ENCODE measurements around the gene KCTD11. TPM values are rescaled to one million over a fixed set of nuclear protein-coding genes. Genes with fewer than 3 reads are reported as not detected.

KCTD11 gene
- total RNA-seq, 2 donors from 2014 or later: 13.3 to 20.2 TPM

DNA sequence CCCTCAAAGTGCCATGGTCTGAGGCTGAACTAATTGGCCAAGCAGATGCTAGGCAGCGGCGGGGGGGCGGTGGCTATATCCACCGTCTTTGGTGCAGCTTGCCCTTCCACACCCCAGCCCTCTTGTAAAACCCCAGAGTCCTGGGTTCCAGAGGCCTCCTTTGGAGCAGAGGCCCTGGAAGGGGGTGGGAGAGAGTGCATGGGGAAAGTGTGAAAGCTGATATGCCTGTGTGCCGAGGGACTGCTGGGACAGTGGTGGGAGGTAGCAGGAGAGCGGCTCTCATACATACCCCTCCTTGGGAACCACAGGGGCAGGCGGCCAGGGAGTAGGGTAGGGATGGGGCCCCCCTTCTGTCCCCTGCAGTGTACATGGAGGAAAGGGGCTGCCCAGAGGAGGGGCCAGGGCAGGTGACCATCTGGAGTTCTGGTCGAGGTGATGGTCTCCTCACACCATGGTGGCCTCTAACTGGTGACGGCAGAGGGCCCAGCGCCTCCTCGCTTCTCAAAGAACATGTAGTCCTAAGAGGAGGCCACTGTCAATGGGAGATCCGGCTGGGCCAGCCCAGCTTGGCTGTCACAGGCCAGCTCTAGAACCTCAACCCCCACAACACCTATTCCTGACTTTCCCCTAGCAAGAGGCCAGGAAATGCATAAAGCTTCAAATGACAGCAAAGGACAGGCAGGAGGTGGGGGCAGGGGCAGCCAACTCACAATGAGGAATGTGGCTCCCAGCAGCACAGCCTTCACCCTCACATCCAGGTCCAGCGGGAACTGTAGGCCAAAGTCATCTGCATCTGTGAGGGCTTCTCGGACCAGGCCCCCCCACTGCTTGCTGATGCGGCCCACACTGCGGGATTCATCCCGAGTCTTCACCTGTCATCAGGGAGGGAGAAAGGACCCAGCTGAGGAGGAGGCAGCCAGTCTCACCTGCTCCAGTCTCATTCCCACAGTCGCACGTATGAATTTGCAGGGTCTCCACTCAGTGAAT is 38.3 kb downstream of the KCTD11 start:
- H3K36me3 ChIP-seq: peaks cover 16% of the 10 kb centered on the region
- TF ChIP-seq, protein P1, sequence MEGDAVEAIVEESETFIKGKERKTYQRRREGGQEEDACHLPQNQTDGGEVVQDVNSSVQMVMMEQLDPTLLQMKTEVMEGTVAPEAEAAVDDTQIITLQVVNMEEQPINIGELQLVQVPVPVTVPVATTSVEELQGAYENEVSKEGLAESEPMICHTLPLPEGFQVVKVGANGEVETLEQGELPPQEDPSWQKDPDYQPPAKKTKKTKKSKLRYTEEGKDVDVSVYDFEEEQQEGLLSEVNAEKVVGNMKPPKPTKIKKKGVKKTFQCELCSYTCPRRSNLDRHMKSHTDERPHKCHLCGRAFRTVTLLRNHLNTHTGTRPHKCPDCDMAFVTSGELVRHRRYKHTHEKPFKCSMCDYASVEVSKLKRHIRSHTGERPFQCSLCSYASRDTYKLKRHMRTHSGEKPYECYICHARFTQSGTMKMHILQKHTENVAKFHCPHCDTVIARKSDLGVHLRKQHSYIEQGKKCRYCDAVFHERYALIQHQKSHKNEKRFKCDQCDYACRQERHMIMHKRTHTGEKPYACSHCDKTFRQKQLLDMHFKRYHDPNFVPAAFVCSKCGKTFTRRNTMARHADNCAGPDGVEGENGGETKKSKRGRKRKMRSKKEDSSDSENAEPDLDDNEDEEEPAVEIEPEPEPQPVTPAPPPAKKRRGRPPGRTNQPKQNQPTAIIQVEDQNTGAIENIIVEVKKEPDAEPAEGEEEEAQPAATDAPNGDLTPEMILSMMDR (IDR thresholded peaks at IDR 0.05): no peak
- peaks cover 6 to 10% of the 10 kb centered on the region in 2 donors for H3K4me1 ChIP-seq (ENCODE audit: control insufficient read depth in 1 of 2, low read depth in 2 of 2)
- no peak overlapping the region for H3K27ac ChIP-seq
- DNase-seq (ENCODE audit: low spot score) (no peak), ATAC-seq (ENCODE audit: insufficient number of reproducible peaks, low FRiP score, low read depth) (no peak)
- H3K9me3 ChIP-seq: no peaks in the 10 kb centered on the region
- no peaks in the 10 kb centered on the region for H3K27me3 ChIP-seq (replicated peaks; ENCODE audit: insufficient read depth)
- H3K4me3 ChIP-seq: no peak overlapping the region

DNA sequence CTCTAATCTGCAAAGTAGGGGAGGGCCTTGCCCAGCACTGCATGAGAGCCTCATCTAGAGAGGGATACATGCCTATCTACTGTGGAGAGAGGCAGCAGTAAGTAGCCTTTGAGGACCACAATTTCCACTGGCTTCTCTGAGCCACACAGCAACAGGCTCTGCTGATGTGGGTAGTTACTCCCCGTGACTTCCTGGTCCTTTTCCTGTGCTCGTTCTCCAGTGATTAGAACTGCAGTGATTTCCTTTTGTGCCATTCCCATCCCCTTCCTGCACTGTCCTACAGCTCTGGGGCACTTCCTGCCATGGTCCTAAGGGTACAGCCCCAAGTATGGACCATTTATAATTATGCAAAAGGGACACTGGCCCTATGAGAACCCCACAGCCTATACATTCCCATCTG is 39.3 kb downstream of the KCTD11 start:
- no peaks in the 10 kb centered on the region for H3K9me3 ChIP-seq
- DNase-seq (ENCODE audit: low spot score) (no peak), ATAC-seq (ENCODE audit: insufficient number of reproducible peaks, low FRiP score, low read depth) (no peak)
- peaks cover 6 to 10% of the 10 kb centered on the region in 2 donors for H3K4me1 ChIP-seq (ENCODE audit: control insufficient read depth in 1 of 2, low read depth in 2 of 2)
- peaks cover 16% of the 10 kb centered on the region for H3K36me3 ChIP-seq
- TF ChIP-seq, protein P1 (IDR thresholded peaks at IDR 0.05): no peak
- H3K4me3 ChIP-seq: no peak overlapping the region
- no peaks in the 10 kb centered on the region for H3K27me3 ChIP-seq (replicated peaks; ENCODE audit: insufficient read depth)
- no peak overlapping the region for H3K27ac ChIP-seq

DNA sequence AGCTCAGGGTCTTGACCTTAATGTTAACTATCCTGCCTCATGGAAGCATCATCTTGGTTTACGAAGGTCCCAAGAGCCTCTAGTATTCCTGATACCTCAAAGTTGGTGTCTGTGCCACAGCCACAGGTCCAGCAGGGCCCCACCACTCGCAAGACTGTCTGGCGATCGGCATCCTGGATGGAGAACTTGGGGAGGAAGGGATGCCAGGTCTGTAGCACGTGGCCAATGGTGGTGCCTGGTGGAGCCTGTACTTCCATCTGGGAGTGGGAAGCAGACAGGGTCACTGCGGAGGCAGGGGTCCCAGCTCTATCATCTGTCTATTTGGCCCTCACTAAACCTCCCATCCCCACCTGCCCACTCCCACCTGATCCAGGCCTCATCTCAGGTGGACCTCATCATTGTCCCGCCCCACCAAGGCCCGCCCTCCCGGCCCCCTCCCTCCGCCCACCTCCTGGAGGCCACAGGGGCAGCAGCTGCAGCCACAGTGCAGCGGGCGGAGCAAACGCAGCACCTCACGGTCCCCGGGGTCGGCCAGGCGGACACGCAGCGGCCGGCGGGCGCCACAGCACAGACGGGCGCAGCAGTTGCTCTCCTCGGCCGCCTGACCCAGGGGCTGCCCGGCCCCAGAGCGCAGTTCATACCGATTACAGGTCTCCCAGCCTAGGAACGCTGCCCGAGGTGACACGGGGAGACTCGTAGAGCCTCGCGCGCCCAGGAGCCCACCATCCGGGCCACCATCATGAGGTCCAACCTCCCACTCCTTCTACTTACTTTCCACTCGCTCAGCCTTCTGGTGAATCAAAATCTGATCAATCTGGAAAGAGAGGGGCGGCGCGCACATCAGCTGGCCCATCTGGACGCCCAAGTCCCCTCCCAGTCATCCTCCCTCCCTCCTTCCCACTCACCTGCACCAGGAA is 41.0 kb downstream of the KCTD11 start:
- peak overlapping the region; percentile 84 for H3K4me3 ChIP-seq
- peaks cover 16% of the 10 kb centered on the region for H3K36me3 ChIP-seq
- no peaks in the 10 kb centered on the region for H3K27me3 ChIP-seq (replicated peaks; ENCODE audit: insufficient read depth)
- H3K9me3 ChIP-seq: no peaks in the 10 kb centered on the region
- ATAC-seq (ENCODE audit: insufficient number of reproducible peaks, low FRiP score, low read depth) (no peak), DNase-seq (ENCODE audit: low spot score) (no peak)
- H3K27ac ChIP-seq: peak overlapping the region in 1 of 2 donors; percentile 84
- H3K4me1 ChIP-seq (ENCODE audit: control insufficient read depth in 1 of 2, low read depth in 2 of 2): peaks cover 6 to 10% of the 10 kb centered on the region in 2 donors
- TF ChIP-seq, protein P1 (IDR thresholded peaks at IDR 0.05): no peak

DNA sequence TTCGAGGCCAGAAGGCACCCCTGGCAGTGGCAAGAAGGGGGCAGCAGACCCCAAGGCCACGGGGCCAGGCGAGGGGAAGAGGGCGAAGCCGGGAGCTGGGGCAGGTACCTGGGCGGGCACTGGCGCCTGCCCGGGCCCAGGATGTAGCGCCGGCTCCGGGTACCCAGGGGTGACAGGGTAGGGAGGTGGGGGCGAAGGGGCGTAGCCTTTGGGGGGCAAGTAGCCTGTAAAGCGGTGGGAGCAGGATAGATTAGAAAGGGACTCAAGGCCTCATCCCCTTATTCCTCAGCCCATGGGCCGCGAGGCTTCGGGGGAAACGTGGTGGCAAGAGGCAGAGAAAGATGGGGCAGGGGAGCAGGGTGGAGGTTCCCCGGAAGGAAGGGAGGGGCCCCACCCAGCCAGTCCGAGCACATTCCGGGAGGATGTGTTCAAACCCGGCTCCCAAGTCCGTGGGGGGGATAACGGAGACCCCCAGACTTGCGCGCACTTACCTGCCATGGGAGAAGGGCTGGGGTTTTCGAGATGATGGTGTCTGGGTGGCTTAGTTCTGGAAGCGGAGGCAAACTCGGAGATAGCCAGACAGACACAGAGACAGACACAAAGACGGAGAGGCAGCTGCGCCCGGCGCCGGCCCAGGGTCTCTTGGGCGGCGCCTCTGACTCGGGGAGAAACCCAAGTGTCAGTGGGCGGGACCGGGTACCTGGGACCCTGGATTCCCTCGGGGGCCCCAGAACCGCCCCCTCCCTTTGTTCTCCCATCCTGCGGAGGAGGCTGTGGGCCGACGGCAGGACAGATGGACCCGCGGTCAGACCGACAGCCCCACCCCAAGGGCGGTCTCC is 41.9 kb downstream of the KCTD11 start:
- Histone ChIP-seq H3K27ac (peak overlapping the region; percentile 84 to 88), H3K9me3 (no peaks in the 10 kb centered on the region), H3K27me3 (replicated peaks; ENCODE audit: insufficient read depth) (no peaks in the 10 kb centered on the region), H3K36me3 (peaks cover 16% of the 10 kb centered on the region), H3K4me1 (ENCODE audit: control insufficient read depth in 1 of 2, low read depth in 2 of 2) (peaks cover 6 to 10% of the 10 kb centered on the region in 2 donors), H3K4me3 (peak overlapping the region; percentile 84)
- no peak for ATAC-seq (ENCODE audit: insufficient number of reproducible peaks, low FRiP score, low read depth)
- DNase-seq (ENCODE audit: low spot score): no peak
- TF ChIP-seq, protein P1 (IDR thresholded peaks at IDR 0.05): no peak

Data from thoracic aorta (tissue), 2 donors.